ENCODE measurements around the gene NR3C2. TPM values are rescaled to one million over a fixed set of nuclear protein-coding genes. Genes with fewer than 3 reads are reported as not detected.

The NR3C2 gene
- total RNA-seq, 1 experiment from 2014 or later: 1.6 TPM

DNA sequence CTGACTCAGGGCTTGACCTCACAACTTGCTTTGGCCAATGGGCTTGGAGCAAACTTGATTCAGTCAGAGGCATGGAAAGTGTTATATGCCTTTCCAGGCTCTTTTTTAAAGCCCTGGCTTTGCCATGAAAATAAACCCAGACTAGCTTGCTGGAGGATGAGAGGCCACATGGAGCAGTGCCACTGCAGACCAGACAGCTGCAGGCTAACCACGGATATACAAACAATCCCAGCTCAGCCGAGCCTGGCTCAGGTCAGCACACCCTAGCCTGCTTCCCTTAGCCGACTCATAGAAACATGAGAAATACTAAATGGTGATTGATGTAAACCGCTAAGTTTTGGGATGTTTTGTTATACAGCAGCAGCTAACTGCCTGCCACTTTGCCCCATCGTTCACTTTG lies 365.2 kb downstream of the NR3C2 start:
- H3K4me1 ChIP-seq (ENCODE audit: insufficient read depth, low read length, poor library complexity, severe bottlenecking): no peaks in the 10 kb centered on the region
- no peak overlapping the region for H3K27ac ChIP-seq (ENCODE audit: low read depth, low read length, poor library complexity, severe bottlenecking)
- TF ChIP-seq, protein P1, sequence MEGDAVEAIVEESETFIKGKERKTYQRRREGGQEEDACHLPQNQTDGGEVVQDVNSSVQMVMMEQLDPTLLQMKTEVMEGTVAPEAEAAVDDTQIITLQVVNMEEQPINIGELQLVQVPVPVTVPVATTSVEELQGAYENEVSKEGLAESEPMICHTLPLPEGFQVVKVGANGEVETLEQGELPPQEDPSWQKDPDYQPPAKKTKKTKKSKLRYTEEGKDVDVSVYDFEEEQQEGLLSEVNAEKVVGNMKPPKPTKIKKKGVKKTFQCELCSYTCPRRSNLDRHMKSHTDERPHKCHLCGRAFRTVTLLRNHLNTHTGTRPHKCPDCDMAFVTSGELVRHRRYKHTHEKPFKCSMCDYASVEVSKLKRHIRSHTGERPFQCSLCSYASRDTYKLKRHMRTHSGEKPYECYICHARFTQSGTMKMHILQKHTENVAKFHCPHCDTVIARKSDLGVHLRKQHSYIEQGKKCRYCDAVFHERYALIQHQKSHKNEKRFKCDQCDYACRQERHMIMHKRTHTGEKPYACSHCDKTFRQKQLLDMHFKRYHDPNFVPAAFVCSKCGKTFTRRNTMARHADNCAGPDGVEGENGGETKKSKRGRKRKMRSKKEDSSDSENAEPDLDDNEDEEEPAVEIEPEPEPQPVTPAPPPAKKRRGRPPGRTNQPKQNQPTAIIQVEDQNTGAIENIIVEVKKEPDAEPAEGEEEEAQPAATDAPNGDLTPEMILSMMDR (conservative IDR thresholded peaks at IDR 0.05; ENCODE audit: low read depth, low read length): no peak
- TF ChIP-seq EZH2 (IDR thresholded peaks at IDR 0.05; ENCODE audit: borderline replicate concordance, low read depth, low read length, poor library complexity, severe bottlenecking): no peak
- H3K9me3 ChIP-seq (ENCODE audit: low read depth, low read length, poor library complexity, severe bottlenecking): peaks cover 6% of the 10 kb centered on the region
- no peaks in the 10 kb centered on the region for H3K27me3 ChIP-seq (replicated peaks; ENCODE audit: insufficient read depth, low read depth, low read length, poor library complexity)
- no peak for DNase-seq (ENCODE audit: low spot score)
- intact Hi-C loops (cut with micrococcal nuclease; ENCODE audit: unreplicated experiment): no loop called here
- H3K36me3 ChIP-seq (ENCODE audit: insufficient read depth, low read length, poor library complexity, severe bottlenecking): no peaks in the 10 kb centered on the region
- no TSS peak for BruUV-seq (replicated peaks)
- no peak overlapping the region for H3K4me3 ChIP-seq (ENCODE audit: low read depth, low read length, poor library complexity, severe bottlenecking)
- POLR2A ChIA-PET (ENCODE audit: low non-redundant PET): no interaction called here
- CTCF ChIA-PET: no interaction called here

DNA sequence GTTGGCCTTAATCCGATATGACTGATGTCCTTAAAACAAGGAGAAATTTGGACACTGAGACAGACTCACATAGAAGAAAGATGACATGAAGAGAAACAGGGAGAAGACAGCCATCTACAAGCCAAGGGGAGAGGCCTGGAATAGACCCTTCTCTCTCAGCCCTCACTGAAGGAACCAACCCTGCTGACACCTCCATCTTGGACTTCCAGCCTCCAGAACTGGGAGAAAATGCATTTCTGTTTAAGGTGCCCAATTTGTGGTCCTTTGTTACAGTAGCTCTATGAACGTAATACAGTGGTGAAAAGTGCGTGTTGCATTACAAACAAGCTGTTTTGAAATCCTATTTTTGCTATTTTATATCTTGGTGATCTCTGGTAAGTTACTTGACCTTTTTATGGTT lies 366.8 kb downstream of the NR3C2 start:
- intact Hi-C loops (cut with micrococcal nuclease; ENCODE audit: unreplicated experiment): no loop called here
- no peaks in the 10 kb centered on the region for H3K4me1 ChIP-seq (ENCODE audit: insufficient read depth, low read length, poor library complexity, severe bottlenecking)
- H3K27me3 ChIP-seq (replicated peaks; ENCODE audit: insufficient read depth, low read depth, low read length, poor library complexity): no peaks in the 10 kb centered on the region
- ChIA-PET POLR2A (ENCODE audit: low non-redundant PET) (no interaction called here), CTCF (no interaction called here)
- no peak overlapping the region for H3K4me3 ChIP-seq (ENCODE audit: low read depth, low read length, poor library complexity, severe bottlenecking)
- DNase-seq (ENCODE audit: low spot score): no peak
- no peak overlapping the region for H3K27ac ChIP-seq (ENCODE audit: low read depth, low read length, poor library complexity, severe bottlenecking)
- no peaks in the 10 kb centered on the region for H3K36me3 ChIP-seq (ENCODE audit: insufficient read depth, low read length, poor library complexity, severe bottlenecking)
- H3K9me3 ChIP-seq (ENCODE audit: low read depth, low read length, poor library complexity, severe bottlenecking): peaks cover 6% of the 10 kb centered on the region
- no TSS peak for BruUV-seq (replicated peaks)
- TF ChIP-seq, protein P1 (conservative IDR thresholded peaks at IDR 0.05; ENCODE audit: low read depth, low read length): no peak
- TF ChIP-seq EZH2 (IDR thresholded peaks at IDR 0.05; ENCODE audit: borderline replicate concordance, low read depth, low read length, poor library complexity, severe bottlenecking): no peak

DNA sequence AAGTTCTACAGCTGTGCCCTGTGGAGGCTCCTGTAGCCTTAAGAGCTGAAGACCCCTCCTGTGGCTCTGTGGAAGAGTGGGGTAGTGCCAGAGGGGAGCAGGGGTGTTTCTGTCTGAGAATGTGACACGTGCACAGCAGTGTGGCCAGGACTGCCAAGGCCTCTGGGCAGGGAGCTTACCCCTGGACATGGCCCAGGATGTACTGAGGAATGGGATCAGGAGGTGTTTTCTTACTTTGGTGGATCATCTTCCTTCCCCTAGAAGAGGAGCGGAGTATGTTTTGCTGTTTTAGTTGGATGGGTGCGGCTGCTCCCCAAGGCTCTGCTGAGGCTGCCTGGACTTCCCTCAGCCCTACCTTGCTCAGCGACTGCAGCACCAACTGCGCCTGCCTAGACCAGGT lies 367.8 kb downstream of the NR3C2 start:
- ChIA-PET CTCF (no interaction called here), POLR2A (ENCODE audit: low non-redundant PET) (interaction anchor here (0.6 kb wide), 1 partner anchor 50 kb away, joined by 4 read pairs; no protein-coding TSS in a partner anchor)
- DNase-seq (ENCODE audit: low spot score): no peak
- Histone ChIP-seq H3K27me3 (replicated peaks; ENCODE audit: insufficient read depth, low read depth, low read length, poor library complexity) (no peaks in the 10 kb centered on the region), H3K4me3 (ENCODE audit: low read depth, low read length, poor library complexity, severe bottlenecking) (no peak overlapping the region), H3K27ac (ENCODE audit: low read depth, low read length, poor library complexity, severe bottlenecking) (no peak overlapping the region), H3K9me3 (ENCODE audit: low read depth, low read length, poor library complexity, severe bottlenecking) (peaks cover 6% of the 10 kb centered on the region), H3K36me3 (ENCODE audit: insufficient read depth, low read length, poor library complexity, severe bottlenecking) (no peaks in the 10 kb centered on the region), H3K4me1 (ENCODE audit: insufficient read depth, low read length, poor library complexity, severe bottlenecking) (no peaks in the 10 kb centered on the region)
- intact Hi-C loops (cut with micrococcal nuclease; ENCODE audit: unreplicated experiment): no loop called here
- TF ChIP-seq EZH2 (IDR thresholded peaks at IDR 0.05; ENCODE audit: borderline replicate concordance, low read depth, low read length, poor library complexity, severe bottlenecking): no peak
- TF ChIP-seq, protein P1 (conservative IDR thresholded peaks at IDR 0.05; ENCODE audit: low read depth, low read length): no peak
- no TSS peak for BruUV-seq (replicated peaks)

All from A673 (cell line).